ENCODE results near the gene NUDT4. TPM values are rescaled to one million over a fixed set of nuclear protein-coding genes. Genes with fewer than 3 reads are reported as not detected.
A peak's percentile ranks its signal among the peaks of the same experiment; 100 is the strongest.

NUDT4 gene
- total RNA-seq, 6 donors from 2014 or later: 23.0 to 60.3 (median 34.0) TPM

- TF ChIP-seq POLR2A (IDR thresholded peaks at IDR 0.05): no peak
- TF ChIP-seq EP300 (IDR thresholded peaks at IDR 0.05): no peak
- TF ChIP-seq, protein P1, sequence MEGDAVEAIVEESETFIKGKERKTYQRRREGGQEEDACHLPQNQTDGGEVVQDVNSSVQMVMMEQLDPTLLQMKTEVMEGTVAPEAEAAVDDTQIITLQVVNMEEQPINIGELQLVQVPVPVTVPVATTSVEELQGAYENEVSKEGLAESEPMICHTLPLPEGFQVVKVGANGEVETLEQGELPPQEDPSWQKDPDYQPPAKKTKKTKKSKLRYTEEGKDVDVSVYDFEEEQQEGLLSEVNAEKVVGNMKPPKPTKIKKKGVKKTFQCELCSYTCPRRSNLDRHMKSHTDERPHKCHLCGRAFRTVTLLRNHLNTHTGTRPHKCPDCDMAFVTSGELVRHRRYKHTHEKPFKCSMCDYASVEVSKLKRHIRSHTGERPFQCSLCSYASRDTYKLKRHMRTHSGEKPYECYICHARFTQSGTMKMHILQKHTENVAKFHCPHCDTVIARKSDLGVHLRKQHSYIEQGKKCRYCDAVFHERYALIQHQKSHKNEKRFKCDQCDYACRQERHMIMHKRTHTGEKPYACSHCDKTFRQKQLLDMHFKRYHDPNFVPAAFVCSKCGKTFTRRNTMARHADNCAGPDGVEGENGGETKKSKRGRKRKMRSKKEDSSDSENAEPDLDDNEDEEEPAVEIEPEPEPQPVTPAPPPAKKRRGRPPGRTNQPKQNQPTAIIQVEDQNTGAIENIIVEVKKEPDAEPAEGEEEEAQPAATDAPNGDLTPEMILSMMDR (IDR thresholded peaks at IDR 0.05): no peak
- no peak for TF ChIP-seq POLR2AphosphoS5 (IDR thresholded peaks at IDR 0.05)
- Histone ChIP-seq H3K4me1 (no peaks in the 10 kb centered on the region), H3K36me3 (no peaks in the 10 kb centered on the region), H3K9me3 (no peaks in the 10 kb centered on the region), H3K4me3 (no peak overlapping the region), H3K27ac (no peak overlapping the region), H3K27me3 (no peaks in the 10 kb centered on the region)
- WGBS, 2 donors: 62 to 77% methylated on average over 5 of the region's 5 CpGs
- DNase-seq: peak in 1 of 2 donors; percentile 46
- no peak for ATAC-seq (ENCODE audit: low FRiP score in 2 of 2)
These were observed 71.1 kb downstream of the NUDT4 start for GRCh38 chr12:93448796-93449195.

DNA sequence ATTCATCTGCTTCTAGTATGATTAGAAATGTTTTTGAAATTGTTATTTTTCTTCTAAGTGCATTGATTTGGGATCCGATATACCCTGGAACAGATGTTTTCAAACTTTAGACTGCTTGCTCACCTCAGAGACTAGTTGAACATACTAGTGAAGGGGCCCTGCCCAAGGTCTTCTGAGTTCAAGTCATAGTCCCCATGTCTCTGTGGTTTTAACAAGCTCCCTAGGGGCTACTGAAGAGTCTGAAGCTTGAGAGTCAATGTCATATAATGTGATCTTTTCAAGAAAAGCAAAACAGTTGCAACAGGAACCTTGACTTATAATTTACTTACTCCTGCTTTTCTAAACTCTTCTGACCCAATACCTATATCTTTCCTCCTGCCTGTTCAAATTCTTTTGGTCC lies 71.6 kb downstream of the NUDT4 start:
- no peaks in the 10 kb centered on the region for H3K9me3 ChIP-seq
- no peaks in the 10 kb centered on the region for H3K4me1 ChIP-seq
- TF ChIP-seq EP300 (IDR thresholded peaks at IDR 0.05) (no peak), POLR2AphosphoS5 (IDR thresholded peaks at IDR 0.05) (no peak), POLR2A (IDR thresholded peaks at IDR 0.05) (no peak)
- TF ChIP-seq, protein P1 (IDR thresholded peaks at IDR 0.05): no peak
- H3K27ac ChIP-seq: no peak overlapping the region
- 80 to 84% methylated on average over 1 of the region's 1 CpG for WGBS, 2 donors
- DNase-seq (no peak), ATAC-seq (ENCODE audit: low FRiP score in 2 of 2) (no peak)
- no peak overlapping the region for H3K4me3 ChIP-seq
- H3K36me3 ChIP-seq: no peaks in the 10 kb centered on the region
- no peaks in the 10 kb centered on the region for H3K27me3 ChIP-seq

- no peak overlapping the region for H3K27ac ChIP-seq
- no peak for ATAC-seq (ENCODE audit: low FRiP score in 2 of 2)
- no peak for TF ChIP-seq POLR2A (IDR thresholded peaks at IDR 0.05)
- TF ChIP-seq, protein P1 (IDR thresholded peaks at IDR 0.05): no peak
- TF ChIP-seq POLR2AphosphoS5 (IDR thresholded peaks at IDR 0.05): no peak
- TF ChIP-seq EP300 (IDR thresholded peaks at IDR 0.05): no peak
- H3K36me3 ChIP-seq: no peaks in the 10 kb centered on the region
- no peaks in the 10 kb centered on the region for H3K27me3 ChIP-seq
- DNase-seq: no peak
- H3K4me1 ChIP-seq: no peaks in the 10 kb centered on the region
- WGBS, 2 donors: 62 to 69% methylated on average over 3 of the region's 3 CpGs
- H3K9me3 ChIP-seq: no peaks in the 10 kb centered on the region
- H3K4me3 ChIP-seq: no peak overlapping the region
These were observed 73.9 kb downstream of the NUDT4 start for GRCh38 chr12:93451423-93452158.

DNA sequence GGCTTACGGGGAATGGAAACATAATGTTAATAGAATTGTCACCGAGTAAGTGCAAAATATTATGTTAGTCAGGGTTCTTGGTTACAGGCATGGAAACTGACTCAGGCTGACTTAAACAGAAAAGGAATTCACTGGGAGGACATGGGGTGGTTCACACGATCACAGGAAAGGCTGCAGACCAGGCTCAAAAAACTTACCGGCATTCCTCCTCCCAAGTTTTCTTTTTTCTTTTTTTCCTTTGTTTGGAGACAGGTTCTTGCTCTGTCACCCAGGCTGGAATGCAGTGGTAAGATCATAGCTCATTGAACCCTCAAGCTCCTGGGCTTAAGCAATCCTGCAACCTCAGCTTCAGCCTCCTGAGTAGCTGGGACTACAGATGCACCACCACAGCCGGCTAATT lies 75.9 kb downstream of the NUDT4 start:
- no peaks in the 10 kb centered on the region for H3K27me3 ChIP-seq
- H3K36me3 ChIP-seq: no peaks in the 10 kb centered on the region
- 82 to 91% methylated on average over 5 of the region's 5 CpGs for WGBS, 2 donors
- no peak for TF ChIP-seq EP300 (IDR thresholded peaks at IDR 0.05)
- no peak for TF ChIP-seq POLR2AphosphoS5 (IDR thresholded peaks at IDR 0.05)
- TF ChIP-seq, protein P1 (IDR thresholded peaks at IDR 0.05): no peak
- no peak for TF ChIP-seq POLR2A (IDR thresholded peaks at IDR 0.05)
- ATAC-seq (ENCODE audit: low FRiP score in 2 of 2) (no peak), DNase-seq (no peak)
- H3K4me3 ChIP-seq: no peak overlapping the region
- H3K9me3 ChIP-seq: no peaks in the 10 kb centered on the region
- no peaks in the 10 kb centered on the region for H3K4me1 ChIP-seq
- H3K27ac ChIP-seq: no peak overlapping the region

GRCh38 chr12:93456077-93456476 lies 78.4 kb downstream of the NUDT4 start:
- H3K4me1 ChIP-seq: peaks cover 0 to 10% (median 2%) of the 10 kb centered on the region in 4 donors
- no peaks in the 10 kb centered on the region for H3K36me3 ChIP-seq
- DNase-seq (no peak), ATAC-seq (ENCODE audit: low FRiP score in 2 of 2) (no peak)
- H3K4me3 ChIP-seq: no peak overlapping the region
- WGBS, 2 donors: 74 to 76% methylated on average over 2 of the region's 2 CpGs
- TF ChIP-seq POLR2A (IDR thresholded peaks at IDR 0.05): no peak
- no peak for TF ChIP-seq POLR2AphosphoS5 (IDR thresholded peaks at IDR 0.05)
- TF ChIP-seq, protein P1 (IDR thresholded peaks at IDR 0.05): no peak
- TF ChIP-seq EP300 (IDR thresholded peaks at IDR 0.05): no peak
- H3K9me3 ChIP-seq: no peaks in the 10 kb centered on the region
- H3K27ac ChIP-seq: no peak overlapping the region
- H3K27me3 ChIP-seq: no peaks in the 10 kb centered on the region

Data from upper lobe of left lung (tissue), 6 donors.